Stimulated activated CD8-positive, alpha-beta memory T cell treated with anti-CD3 and anti-CD28 coated beads, Interleukin-12 subunit alpha, Interleukin-12 subunit beta, amount 100 ng/mL, for 4 hours (primary cell): Measurements from ENCODE around the gene CCNG2.

Experiments
- DNase-seq: peaks from one replicate; pipeline ENCODE4 v3.0.0-alpha.2; 2020; ENCODE audit warnings: low read depth

CCNG2 gene

GRCh38 chr4:77204621-77205020 is 47.6 kb downstream of the CCNG2 start:
- DNase-seq: no peak

GRCh38 chr4:77209012-77209411 is 52.0 kb downstream of the CCNG2 start:
- no peak for DNase-seq

- DNase-seq: no peak
These were observed 52.9 kb downstream of the CCNG2 start for GRCh38 chr4:77209936-77210335.

- no peak for DNase-seq
These were observed 58.1 kb downstream of the CCNG2 start for GRCh38 chr4:77215107-77215506.

GRCh38 chr4:77217526-77217925 is 60.5 kb downstream of the CCNG2 start:
- DNase-seq: no peak

GRCh38 chr4:77219266-77219665 is 62.3 kb downstream of the CCNG2 start:
- DNase-seq: no peak
